Progenitor cell of endocrine pancreas (in vitro differentiated cells): ENCODE data around the gene PITX1. TPM values are rescaled to one million over a fixed set of nuclear protein-coding genes. Genes with fewer than 3 reads are reported as not detected.

Experiments
- DNase-seq: peaks from one replicate; pipeline ENCODE4 v3.0.0; 2021; ENCODE audit warnings: low spot score; ENCODE audit not compliant: unreplicated experiment
- H3K27ac Mint-ChIP-seq: 2 replicates; pipeline ENCODE4 v1.8.0; 2021; ENCODE audit warnings: mild to moderate bottlenecking, moderate library complexity, mixed read lengths
- H3K27me3 Mint-ChIP-seq: 2 replicates; pipeline ENCODE4 v1.8.0; 2021; ENCODE audit warnings: mixed read lengths
- H3K36me3 Mint-ChIP-seq: 2 replicates; pipeline ENCODE4 v1.8.0; 2022; ENCODE audit warnings: mixed read lengths; ENCODE audit not compliant: insufficient read depth
- H3K4me1 Mint-ChIP-seq: 2 replicates; pipeline ENCODE4 v1.8.0; 2021; ENCODE audit warnings: low read depth, mixed read lengths
- H3K4me3 Mint-ChIP-seq: 2 replicates; pipeline ENCODE4 v1.8.0; 2021; ENCODE audit warnings: low read depth, mild to moderate bottlenecking, moderate library complexity, mixed read lengths
- H3K9me3 Mint-ChIP-seq: 2 replicates; pipeline ENCODE4 v1.8.0; 2021; ENCODE audit warnings: low read depth, mixed read lengths
- CTCF ChIP-seq: fragments of 200-600 bp; sonication (generic); IDR thresholded peaks from one replicate; pipeline ENCODE4 v1.5.0; 2021; ENCODE audit warnings: antibody characterized with exemption, mild to moderate bottlenecking; ENCODE audit not compliant: unreplicated experiment
- total RNA-seq: library from RNA; stranded (reverse); gene quantifications from 2 replicates; pipeline ENCODE4 v1.2.1, GENCODE V29; 2021

Gene PITX1
- total RNA-seq, 1 donor from 2014 or later, result 16.2 TPM

DNA sequence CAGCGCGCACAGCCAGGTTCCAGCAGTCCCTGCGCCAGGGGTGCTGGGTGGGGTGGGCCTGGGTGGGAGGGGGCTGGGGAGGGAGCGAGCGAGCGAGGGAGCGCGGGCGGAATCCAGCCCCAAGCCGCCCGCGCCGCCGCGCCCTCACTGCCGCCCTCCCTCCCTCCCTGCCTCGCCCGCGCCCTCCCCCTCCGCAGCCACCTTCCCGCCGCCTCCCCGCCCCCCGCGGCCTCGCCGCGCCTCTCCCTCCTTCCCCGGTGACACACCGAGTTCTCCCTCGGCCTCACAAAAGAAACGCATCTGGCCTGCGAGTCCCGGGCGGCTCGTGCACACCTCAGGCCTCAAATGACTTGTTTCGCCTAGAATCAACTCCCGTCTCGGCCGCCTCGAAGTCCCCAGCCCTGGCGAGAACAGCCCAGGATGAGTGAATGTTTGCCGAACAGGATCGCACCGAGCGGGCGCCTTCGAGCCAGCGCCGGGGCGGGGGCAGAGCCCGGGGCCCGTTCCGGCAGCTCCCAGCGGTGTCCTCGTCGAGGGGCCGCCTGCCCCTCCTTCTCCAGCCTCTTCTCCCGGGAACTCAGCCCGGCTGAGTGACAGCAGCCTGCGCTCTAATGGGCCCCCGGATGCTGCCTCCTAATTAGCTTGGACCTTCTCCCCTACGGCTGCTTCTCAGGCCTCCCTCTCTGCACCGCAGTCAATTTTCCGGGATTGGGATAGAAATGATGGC, 371 bp upstream of the PITX1 start:
- DNase-seq, result no peak
- peaks cover 77% of the 10 kb centered on the region for H3K27me3 Mint-ChIP-seq
- peaks cover 20% of the 10 kb centered on the region for H3K4me1 Mint-ChIP-seq
- peak overlapping the region; percentile 93 for H3K27ac Mint-ChIP-seq
- H3K9me3 Mint-ChIP-seq, result no peaks in the 10 kb centered on the region
- TF ChIP-seq CTCF, result no peak
- peaks cover 4% of the 10 kb centered on the region for H3K36me3 Mint-ChIP-seq
- peak overlapping the region; percentile 78 for H3K4me3 Mint-ChIP-seq

GRCh38 chr5:135032999-135033861, 798 bp downstream of the PITX1 start:
- Mint-ChIP-seq H3K36me3 (peaks cover 7% of the 10 kb centered on the region), H3K27ac (peak overlapping the region; percentile 77), H3K4me3 (peak overlapping the region; percentile 70), H3K4me1 (peaks cover 21% of the 10 kb centered on the region), H3K27me3 (peaks cover 77% of the 10 kb centered on the region), H3K9me3 (no peaks in the 10 kb centered on the region)
- TF ChIP-seq CTCF, result no peak
- DNase-seq, result no peak

DNA sequence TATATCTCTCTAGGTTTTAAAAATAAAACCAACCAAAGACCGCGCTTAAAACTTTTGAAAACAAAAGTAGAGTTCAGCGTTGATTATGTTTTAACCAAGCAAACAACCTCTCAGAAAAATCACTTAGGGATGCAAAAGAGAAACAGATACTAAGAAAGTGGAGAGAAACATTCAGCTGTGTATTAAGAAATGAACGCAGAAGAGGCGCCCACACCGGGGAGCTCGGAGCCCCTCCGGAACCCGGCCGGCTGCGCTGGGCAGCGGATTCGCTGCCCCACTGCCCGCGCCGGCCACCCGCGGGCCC, 1.4 kb downstream of the PITX1 start:
- Mint-ChIP-seq H3K4me3 (peak overlapping the region; percentile 55), H3K27ac (no peak overlapping the region), H3K27me3 (peaks cover 72% of the 10 kb centered on the region), H3K36me3 (peaks cover 7% of the 10 kb centered on the region), H3K4me1 (peaks cover 21% of the 10 kb centered on the region), H3K9me3 (no peaks in the 10 kb centered on the region)
- no peak for TF ChIP-seq CTCF
- DNase-seq, result no peak

DNA sequence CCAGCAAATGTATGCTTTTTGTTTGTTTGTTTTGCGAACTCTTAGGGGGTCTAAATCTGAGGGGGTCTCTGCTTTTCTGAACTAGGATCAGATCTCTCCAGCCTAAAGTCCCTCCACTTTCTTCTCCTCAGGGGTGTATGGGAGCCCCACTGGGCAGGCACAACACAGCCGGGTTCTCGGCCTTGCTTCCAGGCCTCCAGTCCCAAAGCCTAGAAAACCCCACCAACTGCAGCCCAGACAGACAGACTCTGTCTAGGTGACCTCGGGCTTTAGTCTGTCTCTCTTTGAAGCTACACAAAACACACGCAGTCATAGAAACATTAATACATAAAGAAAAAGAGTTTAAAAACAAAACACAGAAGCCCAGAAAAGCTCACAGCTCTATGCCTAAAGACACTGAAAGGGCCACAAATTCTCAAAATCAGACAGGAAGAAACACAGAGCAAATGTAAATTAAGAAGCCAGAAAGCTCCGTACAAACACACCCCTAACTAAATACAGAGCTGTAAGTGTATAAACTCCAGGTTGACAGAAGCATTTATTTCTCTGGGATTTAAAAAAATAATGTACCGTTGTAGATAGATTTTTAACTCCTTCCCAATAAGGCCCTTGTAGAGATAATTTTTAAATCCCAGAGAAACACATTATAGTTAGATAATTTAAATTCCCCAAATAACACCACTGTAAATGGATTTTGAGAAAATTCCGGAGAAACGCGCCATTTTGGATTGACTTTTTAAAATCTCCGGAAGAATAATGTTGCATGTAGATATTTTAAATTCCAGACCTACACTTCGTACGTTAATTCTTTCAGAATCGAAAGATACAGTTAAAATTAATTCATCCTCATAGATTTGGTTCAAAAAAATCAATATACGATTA, 2.0 kb downstream of the PITX1 start:
- no peak for DNase-seq
- Mint-ChIP-seq H3K4me1 (peaks cover 21% of the 10 kb centered on the region), H3K27me3 (peaks cover 72% of the 10 kb centered on the region), H3K9me3 (no peaks in the 10 kb centered on the region), H3K4me3 (peak overlapping the region; percentile 55), H3K27ac (peak overlapping the region; percentile 82), H3K36me3 (peaks cover 9% of the 10 kb centered on the region)
- no peak for TF ChIP-seq CTCF
